Urothelium cell line (cell line): Measurements from ENCODE around the gene FRMD4B.
"Not testable (repeated sequence)": the region's sequence is repeated elsewhere in the genome, so short reads cannot be mapped to it uniquely, and the experiment has no call there.

Experiments
- DNase-seq: peaks from one replicate; pipeline ENCODE4 v3.0.0; 2011; ENCODE audit warnings: low spot score, mixed read lengths
- FAIRE-seq: peaks from 2 replicates; lab custom pipeline; 2011; peaks lifted over from hg19 to GRCh38; lab: Jason Lieb, UNC

FRMD4B gene

DNA sequence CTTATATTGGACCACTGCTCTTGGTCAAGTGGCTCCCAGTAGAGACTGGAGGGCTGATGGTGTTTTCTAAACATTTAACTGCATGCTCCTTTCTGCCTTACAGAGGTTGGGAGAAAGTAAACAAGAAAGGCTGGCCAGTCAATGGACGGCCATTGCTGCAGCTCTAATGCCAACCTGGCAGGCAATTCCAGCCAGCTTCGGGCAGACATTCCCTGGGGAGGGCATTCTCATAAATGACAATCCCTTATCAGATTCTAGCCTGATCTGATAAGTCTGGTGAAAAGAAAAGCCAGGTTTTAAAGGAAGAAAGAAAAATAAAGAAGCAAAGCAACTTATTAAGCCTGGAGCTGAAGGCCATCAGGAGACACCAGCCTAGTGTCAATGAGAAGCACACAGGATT, 60.7 kb downstream of the FRMD4B start:
- DNase-seq (no peak), FAIRE-seq (no peak)

GRCh38 chr3:69324362-69325025, 61.4 kb downstream of the FRMD4B start:
- FAIRE-seq (no peak), DNase-seq (no peak)

DNA sequence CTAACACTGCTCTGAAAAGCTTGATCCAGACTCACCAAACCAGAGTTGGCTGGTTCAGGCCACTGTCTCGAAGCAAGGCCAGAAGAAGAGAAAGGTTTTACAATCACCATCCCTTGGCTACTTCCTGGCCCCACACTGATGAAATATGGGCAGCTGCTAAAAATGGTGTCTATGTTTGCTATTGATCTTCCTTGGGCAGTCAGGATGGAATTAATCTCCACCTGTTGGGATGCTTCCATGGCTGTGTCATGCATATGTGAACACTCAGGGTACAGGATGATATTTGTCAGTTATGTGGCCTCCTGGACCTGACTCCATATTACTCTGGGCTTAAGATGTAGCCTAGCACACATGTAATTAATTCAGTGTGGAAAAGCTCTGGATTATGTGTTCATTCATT, 61.9 kb downstream of the FRMD4B start:
- DNase-seq, result no peak
- no peak for FAIRE-seq

DNA sequence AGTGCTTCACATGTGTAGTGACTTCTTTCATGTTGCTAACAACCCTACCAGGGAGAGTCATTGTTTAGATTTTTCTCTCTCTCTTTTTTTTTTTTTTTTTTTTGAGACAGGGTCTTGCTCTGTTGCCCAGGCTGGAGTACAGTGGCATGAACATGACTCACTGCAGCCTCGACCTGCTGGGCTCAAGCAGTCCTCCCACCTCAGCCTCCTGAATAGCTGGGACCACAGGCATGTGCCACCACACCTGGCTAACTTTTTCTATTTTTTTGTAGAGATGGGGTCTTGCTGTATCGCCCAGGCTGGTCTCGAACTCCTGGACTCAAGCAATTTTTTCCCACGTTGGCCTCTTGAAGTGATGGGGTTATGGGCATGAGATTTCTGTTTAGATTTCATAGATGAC, 63.4 kb downstream of the FRMD4B start:
- FAIRE-seq, DNase-seq: not testable (repeated sequence)

DNA sequence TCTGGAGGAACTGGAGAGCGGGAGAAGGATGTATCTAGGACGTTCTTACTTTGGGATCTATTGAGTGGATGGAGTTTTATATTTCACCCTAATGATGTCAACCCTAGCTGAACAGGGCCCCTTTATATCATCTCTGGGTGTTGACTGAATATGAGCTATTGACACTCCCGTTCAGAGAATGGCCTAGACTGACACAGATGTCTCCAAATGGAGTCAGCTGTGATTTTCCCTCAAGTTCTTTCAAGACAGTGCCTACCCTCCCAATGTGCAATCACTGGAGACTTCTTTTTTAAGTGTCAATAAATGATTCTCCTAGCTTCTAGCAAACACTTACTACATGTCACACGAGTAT, 63.8 kb downstream of the FRMD4B start:
- no peak for FAIRE-seq
- no peak for DNase-seq

DNA sequence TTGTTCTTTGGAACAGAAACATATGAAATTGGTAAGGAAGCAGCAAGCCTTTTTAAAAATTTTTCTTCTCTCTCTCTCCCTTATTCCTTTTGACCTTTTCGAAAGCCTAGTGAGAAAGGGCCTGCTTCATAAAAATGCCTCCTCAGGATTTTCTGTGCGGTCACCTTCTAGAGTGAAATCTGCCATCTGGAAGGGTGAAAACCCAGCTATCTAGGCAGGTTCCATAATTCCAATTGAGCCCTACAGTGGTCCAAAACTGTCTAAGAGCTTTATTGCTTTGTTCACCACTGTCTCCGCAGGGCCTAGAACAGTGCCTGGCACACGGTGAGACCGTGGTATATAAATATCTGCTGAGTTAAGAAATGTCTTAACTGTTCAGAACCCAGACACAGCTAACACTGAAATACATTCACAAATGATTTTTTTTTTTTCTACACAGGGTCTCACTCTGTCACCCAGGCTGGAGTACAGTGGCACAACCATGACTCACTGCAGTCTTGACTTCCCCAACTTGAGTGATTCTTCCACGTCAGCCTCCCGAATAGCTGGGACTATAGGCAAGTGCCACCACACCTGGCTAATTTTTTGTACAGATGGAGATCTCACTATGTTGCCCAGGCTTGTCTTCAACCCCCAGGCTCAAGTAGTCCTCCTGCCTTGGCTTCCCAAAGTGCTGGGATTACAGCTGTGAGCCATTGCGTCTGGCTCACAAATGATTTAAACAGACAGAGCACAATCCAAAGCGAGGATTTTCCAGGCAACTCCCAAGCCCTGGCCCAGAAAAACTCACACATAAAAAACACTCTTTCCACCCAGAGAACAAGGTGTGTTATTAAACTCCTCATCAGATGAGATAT, 64.4 kb downstream of the FRMD4B start:
- FAIRE-seq, result no peak

DNA sequence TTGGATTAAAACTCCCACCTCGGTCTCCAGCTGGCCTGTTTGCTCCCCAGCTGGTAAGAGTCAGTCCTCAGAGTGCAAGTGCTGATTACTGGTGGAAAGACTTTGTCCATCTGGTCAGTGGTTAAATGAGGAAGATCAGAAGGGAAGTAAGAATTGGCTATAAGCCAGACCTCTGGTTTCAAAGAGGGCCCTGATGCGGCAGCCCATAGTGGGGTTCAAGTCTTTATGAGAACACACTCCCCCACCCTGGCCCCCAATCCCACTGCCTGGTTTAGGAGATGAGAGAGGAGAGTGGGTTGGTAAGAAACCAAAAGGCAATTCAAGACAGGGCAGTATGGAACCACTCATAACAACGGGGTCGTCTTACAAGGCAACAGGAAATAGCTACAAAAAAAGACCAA, 65.0 kb downstream of the FRMD4B start:
- no peak for FAIRE-seq
- no peak for DNase-seq

More for the DNA sequence above, 64.4 kb downstream of the FRMD4B start:
- DNase-seq, result no peak

DNA sequence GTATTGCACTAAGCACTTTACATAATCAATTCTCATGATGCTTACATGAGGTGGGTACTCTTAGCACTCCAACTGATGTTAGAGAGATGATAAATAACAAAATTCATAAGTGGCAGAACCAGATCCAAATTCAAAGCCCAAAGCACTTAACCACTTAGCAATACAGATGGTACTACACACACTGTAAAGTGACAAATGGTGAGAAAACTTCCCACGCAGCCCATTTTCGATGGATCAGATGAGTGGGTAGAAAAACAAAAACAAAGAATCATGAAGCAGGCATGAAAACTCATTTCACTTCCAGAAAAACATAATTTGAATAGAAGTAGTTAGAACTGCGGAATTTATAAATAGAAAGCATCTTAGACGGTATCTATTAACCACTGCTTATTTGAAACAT, 66.2 kb downstream of the FRMD4B start:
- FAIRE-seq (no peak), DNase-seq (no peak)

DNA sequence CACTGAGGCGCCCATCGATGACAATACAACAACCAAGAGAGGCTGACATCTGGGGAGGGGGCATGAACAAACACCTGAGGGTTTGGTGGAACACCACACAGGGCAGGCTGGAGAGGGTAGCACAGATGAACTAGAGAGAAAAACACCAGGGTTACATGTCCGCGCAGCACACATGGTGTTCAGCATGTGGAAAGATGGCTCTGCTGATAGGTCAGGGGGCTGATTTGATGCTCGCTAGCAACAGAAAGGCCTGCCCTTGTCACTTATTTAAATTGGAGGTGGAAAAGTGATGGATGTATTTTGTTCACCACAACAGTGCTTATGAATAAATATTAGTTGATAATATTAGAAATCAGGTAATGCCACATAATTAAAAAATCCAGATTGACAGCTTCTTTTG, 67.5 kb downstream of the FRMD4B start:
- DNase-seq, result no peak
- FAIRE-seq, result no peak

DNA sequence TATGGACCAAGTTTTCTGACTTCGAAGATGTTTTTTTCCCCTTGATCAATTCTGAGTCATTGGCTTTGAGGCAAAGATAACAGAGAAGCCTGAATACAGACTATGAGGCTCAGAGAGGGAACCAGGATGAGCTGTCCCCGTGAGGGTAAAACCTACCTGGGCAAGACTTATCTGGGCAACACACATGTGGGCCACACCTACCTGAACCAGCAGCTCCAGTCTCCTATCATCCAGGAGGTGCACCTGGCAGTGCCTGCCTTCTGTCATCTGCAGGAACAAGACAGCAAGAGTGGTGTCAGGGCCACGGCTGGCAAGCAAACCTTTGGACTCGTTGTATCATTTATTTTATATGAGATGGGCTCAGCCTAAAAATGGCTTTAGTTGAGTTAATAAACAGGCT, 72.6 kb downstream of the FRMD4B start:
- FAIRE-seq, result no peak
- DNase-seq, result no peak

DNA sequence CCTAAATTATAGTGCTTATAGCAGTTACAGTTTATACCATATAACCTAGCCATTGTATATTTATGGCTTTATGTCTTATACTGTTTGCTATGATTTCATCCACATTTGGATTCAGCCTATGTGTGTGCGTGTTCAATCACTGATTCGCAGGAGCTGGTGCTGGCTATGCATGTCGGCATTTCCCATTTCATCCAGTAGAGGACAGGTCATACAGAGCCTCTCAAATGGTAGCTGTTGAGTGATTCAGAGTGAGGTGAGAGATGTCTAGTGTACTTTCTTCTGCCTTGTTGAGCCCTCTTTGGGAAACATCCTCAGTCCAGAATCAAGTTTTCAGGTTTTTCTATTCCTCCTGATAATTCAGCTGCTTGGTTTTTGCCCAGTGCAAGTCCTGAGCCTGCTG, 76.1 kb downstream of the FRMD4B start:
- DNase-seq (peak; percentile 22), FAIRE-seq (no peak)

DNA sequence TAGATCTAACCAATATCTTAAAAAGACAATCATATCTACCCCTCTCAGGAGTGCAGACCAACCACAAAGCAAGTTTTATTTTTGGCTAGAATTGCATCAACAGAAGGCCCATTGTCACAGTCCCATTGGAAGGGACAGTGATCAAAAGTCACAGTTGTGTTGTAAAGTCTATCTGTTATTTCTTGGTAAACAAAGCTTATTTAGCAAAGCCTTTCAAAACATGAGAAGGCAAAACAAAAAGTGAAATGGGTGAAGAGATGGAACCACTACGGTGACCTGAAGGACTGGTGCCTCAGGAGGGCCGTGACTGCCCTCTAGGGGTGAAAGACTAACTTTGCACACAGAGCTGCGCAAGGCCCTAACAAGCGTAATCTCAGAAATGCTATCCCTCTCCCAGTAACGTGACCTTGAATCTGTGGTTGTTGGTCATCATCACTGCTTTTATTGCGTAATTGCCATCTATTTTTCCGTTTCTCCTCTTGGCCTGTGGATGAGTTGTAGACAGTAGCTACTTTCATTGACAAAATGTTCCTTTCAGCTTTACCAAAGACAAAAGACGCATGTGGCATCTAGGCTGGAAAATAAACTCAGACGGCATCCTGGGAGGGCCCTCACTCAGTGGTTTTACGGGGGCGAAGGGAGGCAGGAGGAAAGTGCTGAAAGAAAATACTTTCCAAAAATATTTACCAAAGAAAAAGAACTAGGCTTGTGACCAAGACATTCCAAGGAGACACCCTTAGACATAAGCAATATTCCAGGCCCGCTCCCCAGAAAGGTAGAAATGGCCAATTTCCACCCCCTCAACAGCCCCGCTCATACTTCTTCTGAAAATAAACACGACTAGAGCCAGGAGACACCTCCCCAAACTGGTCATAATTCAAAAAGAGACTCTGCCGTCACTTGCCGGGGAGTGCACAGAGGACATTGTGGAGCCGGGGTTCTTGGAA, 79.4 kb downstream of the FRMD4B start:
- no peak for FAIRE-seq
- DNase-seq, result peak; percentile 74

- no peak for FAIRE-seq
- no peak for DNase-seq
These were observed 80.9 kb downstream of the FRMD4B start for GRCh38 chr3:69305011-69305410.

DNA sequence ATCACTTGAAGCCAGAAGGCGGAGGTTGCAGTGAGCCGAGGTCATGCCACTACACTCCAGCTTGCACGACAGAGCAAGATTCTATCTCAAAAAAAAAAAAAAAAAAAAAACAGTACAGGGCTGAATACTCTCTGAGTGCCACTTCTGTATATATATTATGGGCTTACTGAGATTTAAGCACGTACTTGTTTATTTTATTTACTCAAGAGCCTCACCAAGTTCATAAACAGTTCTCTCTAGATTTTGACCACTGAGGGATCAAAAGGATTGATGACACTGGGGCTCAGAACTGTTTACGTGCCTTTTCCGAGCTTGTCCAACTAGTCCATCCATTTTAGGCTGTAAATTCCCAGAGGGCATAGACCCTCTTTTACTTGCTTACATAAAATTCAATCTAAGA, 81.5 kb downstream of the FRMD4B start:
- DNase-seq (no peak), FAIRE-seq (no peak)

- DNase-seq (no peak), FAIRE-seq (no peak)
These were observed 85.6 kb downstream of the FRMD4B start for GRCh38 chr3:69300296-69300695.

DNA sequence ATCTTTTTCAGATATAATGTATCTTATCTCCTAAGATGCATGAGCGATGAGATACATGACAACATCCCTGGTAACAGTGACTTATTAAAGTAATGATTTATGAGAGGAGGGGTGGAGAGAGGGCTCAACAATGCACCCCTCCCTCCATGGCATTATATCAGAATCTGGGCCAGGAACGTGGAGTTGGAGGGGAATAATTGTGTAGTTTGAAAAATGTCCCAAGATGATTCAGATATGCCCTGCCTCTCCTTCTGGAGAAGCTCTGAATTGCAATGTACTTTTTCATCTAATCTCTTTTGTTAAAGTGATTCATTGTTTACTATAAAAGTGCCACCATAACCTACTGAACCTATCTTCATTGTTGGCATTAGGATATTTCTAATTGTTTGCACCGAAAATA, 86.5 kb downstream of the FRMD4B start:
- FAIRE-seq (no peak), DNase-seq (no peak)

- FAIRE-seq, result no peak
- no peak for DNase-seq
These were observed 88.4 kb downstream of the FRMD4B start for GRCh38 chr3:69297501-69297900.

GRCh38 chr3:69296995-69297394, 88.9 kb downstream of the FRMD4B start:
- DNase-seq (no peak), FAIRE-seq (no peak)

DNA sequence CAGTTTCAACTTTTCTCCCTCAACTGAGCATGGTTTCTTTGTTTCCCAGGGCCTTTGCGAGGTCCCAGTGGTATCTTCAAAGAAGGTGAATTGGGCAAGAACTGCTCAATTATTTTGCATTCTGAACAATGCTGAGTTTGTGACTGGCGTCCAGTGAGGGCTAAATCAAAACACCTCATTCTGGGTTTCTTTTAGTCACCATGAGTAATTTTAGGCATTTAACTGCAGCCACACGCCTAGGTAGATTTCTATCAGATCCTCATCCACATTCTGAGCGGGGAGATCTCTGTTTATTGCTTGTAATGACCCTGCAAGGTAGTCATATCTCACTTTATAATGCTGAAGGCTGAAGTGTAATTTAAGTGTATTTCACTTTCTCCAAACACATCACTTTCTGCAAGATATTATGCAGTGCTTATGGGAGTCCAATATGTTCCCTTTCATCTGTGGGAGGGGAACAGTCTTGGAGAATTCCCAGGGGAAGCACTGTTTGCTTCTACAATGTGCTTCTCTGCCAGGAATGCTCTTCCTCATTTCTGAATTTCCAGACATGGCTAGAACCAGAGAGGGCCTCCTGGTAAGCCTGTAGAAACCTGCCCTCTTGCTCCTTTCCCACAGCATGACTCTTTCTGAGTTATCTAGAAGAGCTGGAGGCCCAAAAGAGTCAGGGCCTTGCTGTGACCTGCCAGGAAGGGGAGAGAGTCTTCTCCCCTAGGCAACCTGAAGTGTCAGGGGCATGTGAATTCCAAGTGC, 91.7 kb downstream of the FRMD4B start:
- DNase-seq, result peak; percentile 25
- no peak for FAIRE-seq

DNA sequence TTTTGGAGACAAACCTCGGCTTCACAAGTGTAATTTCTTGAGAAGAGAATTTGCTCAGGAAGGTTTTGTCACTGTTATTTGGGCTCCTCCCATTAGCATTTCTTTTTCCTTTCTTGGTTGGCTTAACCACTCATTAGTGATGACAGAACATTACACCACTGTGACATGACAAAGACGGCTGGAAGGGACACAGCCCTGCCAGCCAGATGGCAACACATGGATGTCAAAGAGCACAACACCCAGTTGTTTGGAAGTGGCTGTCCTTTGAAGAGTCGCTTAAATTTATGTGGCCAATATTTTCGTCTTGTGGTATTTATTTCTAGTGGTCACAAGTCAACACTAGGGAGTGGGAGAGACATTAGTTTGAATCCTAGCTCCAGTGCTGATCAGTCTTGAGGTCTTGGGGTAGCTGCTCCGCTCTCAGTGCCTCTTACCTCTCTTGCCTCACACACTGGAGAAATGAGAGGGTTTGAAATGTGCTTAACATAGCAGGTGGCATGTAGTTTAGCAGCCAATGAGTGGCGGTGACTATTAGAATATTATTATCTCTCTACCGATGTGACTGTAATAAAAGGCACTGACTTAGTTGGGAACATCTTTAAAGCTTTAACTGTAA, 92.8 kb downstream of the FRMD4B start:
- FAIRE-seq (no peak), DNase-seq (no peak)
